CD4-positive, alpha-beta T cell treated with Interleukin-6 for 4 hours (primary cell): ENCODE results near the gene MDM4.

Experiments used
- DNase-seq: peaks from one replicate; pipeline ENCODE4 v3.0.0-alpha.2; 2020; ENCODE audit warnings: mixed read lengths

Gene MDM4

GRCh38 chr1:204493145-204493983 is 22.8 kb upstream of the MDM4 start:
- DNase-seq: peak; percentile 37

- DNase-seq: peak; percentile 72
These were observed 22.3 kb upstream of the MDM4 start for GRCh38 chr1:204493984-204494280.

- DNase-seq: peak; percentile 74
These were observed 21.7 kb upstream of the MDM4 start, which contains the start of gene PIK3C2B for GRCh38 chr1:204494281-204495077. PIK3C2B (minus strand) TSS chr1:204494805; CDS start chr1:204469802, 25,003 bp downstream.

- DNase-seq: no peak
These were observed 21.0 kb upstream of the MDM4 start for GRCh38 chr1:204495078-204495753.

GRCh38 chr1:204495777-204496176 is 20.4 kb upstream of the MDM4 start:
- DNase-seq: no peak

- no peak for DNase-seq
These were observed 17.2 kb upstream of the MDM4 start for GRCh38 chr1:204498981-204499380.

GRCh38 chr1:204499511-204500468 is 16.4 kb upstream of the MDM4 start:
- DNase-seq: no peak

- no peak for DNase-seq
These were observed 14.0 kb upstream of the MDM4 start for GRCh38 chr1:204502241-204502640.

- DNase-seq: peak; percentile 38
These were observed 12.9 kb upstream of the MDM4 start for GRCh38 chr1:204503122-204503912.

- DNase-seq: no peak
These were observed 12.2 kb upstream of the MDM4 start for GRCh38 chr1:204503913-204504519.

GRCh38 chr1:204505674-204506200 is 10.5 kb upstream of the MDM4 start:
- no peak for DNase-seq

- DNase-seq: peak; percentile 76
These were observed 9.8 kb upstream of the MDM4 start for GRCh38 chr1:204506201-204506968.

- DNase-seq: peak; percentile 83
These were observed 9.3 kb upstream of the MDM4 start for GRCh38 chr1:204506969-204507316.

GRCh38 chr1:204507317-204508105 is 8.7 kb upstream of the MDM4 start:
- DNase-seq: peak; percentile 24

- no peak for DNase-seq
These were observed 7.0 kb upstream of the MDM4 start for GRCh38 chr1:204509186-204509635.

- DNase-seq: no peak
These were observed 4.8 kb upstream of the MDM4 start for GRCh38 chr1:204511366-204511765.

- peak; percentile 64 for DNase-seq
These were observed 3.0 kb upstream of the MDM4 start for GRCh38 chr1:204513117-204513716.

- DNase-seq: no peak
These were observed 1.4 kb upstream of the MDM4 start for GRCh38 chr1:204514828-204515227.

GRCh38 chr1:204517382-204517781 is 1.2 kb downstream of the MDM4 start:
- DNase-seq: peak; percentile 14
